Measurements from ENCODE around the gene PODXL. TPM values are rescaled to one million over a fixed set of nuclear protein-coding genes. Genes with fewer than 3 reads are reported as not detected.
A peak's percentile ranks its signal among the peaks of the same experiment; 100 is the strongest.

Gene PODXL
- total RNA-seq, 2 donors from 2014 or later = 41.9 to 46.7 TPM

DNA sequence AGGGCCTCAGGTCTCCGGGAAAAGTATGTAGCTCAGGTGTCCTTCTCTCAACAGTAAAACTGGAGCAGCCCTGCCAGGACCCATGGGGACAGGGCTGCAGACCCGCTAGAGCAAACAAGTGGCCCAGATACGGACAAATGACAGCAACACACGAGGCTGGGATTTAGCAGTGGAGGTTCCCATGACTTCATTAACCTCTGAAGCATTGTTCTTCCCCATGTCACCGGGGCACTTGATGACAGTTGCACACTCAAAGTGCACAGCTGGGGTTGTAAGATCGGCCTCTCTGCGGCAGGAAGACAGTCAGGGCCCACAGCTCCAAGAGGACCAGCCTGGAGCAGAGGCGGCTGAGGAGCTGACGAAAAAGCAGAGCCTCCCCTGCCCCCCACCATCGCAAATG lies 12.5 kb upstream of the PODXL start:
- no peak for DNase-seq (ENCODE audit: low spot score)
- intact Hi-C loops (cut with DNase I) = no loop called here

- no peak for DNase-seq (ENCODE audit: low spot score)
- intact Hi-C loops (cut with DNase I) = no loop called here
Observed at GRCh38 chr7:131568510-131568909, 12.1 kb upstream of the PODXL start.

GRCh38 chr7:131564640-131565039 lies 8.2 kb upstream of the PODXL start:
- intact Hi-C loops (cut with DNase I) = no loop called here
- no peak for DNase-seq (ENCODE audit: low spot score)

GRCh38 chr7:131563918-131564317 lies 7.5 kb upstream of the PODXL start:
- intact Hi-C loops (cut with DNase I) = no loop called here

DNA sequence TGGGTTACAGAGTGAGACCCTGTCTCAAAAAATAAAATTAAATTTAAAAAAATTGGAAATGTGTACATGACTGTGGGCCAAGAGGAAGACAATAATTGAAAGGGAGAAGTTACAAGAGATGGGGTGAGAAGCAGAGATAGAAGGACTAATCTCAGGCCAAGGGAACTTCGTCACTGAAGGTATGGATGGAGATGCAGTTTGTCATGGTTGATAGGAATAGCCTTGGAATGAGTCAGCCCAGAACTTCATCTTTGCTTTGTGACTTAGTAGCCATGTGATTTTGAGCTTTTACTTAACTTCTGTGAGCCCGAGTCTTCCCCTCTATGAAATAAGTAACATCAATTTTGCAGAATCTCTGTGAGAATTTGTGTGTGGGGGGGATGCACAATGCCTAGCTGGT lies 6.5 kb upstream of the PODXL start:
- DNase-seq (ENCODE audit: low spot score) = no peak
- intact Hi-C loops (cut with DNase I) = no loop called here

More at GRCh38 chr7:131563918-131564317, 7.5 kb upstream of the PODXL start:
- no peak for DNase-seq (ENCODE audit: low spot score)

GRCh38 chr7:131560061-131560460 lies 3.6 kb upstream of the PODXL start:
- DNase-seq (ENCODE audit: low spot score) = no peak
- intact Hi-C loops (cut with DNase I) = no loop called here

GRCh38 chr7:131557652-131558385 lies 1.4 kb upstream of the PODXL start:
- no peak for DNase-seq (ENCODE audit: low spot score)
- intact Hi-C loops (cut with DNase I) = no loop called here

GRCh38 chr7:131556909-131557651 lies 652 bp upstream of the PODXL start:
- intact Hi-C loops (cut with DNase I) = no loop called here
- no peak for DNase-seq (ENCODE audit: low spot score)

DNA sequence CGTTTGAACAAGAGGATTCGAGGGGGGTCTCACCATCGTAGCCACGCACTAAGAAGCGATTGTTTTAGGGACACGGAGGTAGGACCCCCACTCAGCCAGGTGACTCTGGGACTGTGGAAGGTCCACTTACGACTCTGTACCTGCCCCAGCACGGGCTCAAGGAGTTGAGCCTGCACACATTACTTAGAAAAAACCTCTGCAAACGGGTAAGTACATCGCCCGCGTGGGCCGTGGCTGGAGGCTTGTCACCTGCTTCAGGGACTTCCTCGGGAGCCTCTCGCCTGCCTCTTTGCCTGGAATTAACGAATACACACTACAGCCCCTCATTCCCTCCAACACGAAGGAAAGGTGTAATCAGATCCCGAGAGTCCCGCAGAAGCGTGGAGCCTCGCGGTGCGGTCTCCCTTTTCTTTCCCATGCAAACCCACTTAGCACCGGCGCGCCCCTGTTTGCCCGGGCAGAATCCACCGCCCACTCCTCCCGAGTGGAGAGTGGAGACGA lies 826 bp downstream of the PODXL start:
- intact Hi-C loops (cut with DNase I) = no loop called here
- no peak for DNase-seq (ENCODE audit: low spot score)

- DNase-seq (ENCODE audit: low spot score) = no peak
- intact Hi-C loops (cut with DNase I) = no loop called here
Observed at GRCh38 chr7:131554880-131555516, 1.4 kb downstream of the PODXL start.

GRCh38 chr7:131553931-131554330 lies 2.5 kb downstream of the PODXL start:
- no peak for DNase-seq (ENCODE audit: low spot score)
- intact Hi-C loops (cut with DNase I) = no loop called here

DNA sequence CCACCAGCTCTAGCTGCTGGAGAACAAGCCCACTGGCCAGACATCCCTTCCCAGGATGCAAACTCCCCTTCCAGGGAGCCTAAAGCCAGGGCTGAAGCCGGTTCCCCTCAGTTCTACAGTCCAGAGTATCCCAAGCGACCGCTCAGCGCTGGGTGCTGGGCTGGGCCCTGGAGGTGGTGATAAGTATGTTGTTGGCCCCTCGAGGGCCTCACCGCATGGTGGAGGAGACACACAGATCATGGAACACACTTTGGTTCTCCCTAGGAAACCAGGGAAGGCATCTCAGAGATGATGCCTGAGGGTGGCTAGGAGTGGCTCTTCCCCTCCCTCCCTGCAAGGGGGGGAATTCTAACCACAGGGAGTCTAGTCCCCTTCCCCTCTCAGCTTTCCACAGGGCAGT lies 4.4 kb downstream of the PODXL start:
- no peak for DNase-seq (ENCODE audit: low spot score)
- intact Hi-C loops (cut with DNase I) = no loop called here

DNA sequence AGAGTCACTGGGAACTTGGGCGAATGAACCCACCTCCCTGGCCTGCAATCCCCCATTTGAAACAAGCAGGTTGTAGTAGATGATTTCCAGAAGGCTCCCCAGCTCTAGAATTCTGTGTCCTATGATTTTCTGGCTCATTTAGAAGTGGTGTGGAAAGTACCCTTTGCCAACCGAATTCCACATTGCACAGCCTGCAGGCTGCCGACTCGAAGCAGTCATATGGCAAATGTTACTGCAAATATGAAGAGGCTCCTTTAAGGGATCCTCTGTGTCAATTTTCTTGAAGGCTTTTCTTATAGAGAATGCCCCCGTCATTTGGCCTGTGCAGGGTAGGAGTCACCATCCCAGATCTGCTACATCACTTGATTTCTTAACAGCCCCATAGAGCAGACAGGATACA lies 5.6 kb downstream of the PODXL start:
- intact Hi-C loops (cut with DNase I) = no loop called here
- no peak for DNase-seq (ENCODE audit: low spot score)

DNA sequence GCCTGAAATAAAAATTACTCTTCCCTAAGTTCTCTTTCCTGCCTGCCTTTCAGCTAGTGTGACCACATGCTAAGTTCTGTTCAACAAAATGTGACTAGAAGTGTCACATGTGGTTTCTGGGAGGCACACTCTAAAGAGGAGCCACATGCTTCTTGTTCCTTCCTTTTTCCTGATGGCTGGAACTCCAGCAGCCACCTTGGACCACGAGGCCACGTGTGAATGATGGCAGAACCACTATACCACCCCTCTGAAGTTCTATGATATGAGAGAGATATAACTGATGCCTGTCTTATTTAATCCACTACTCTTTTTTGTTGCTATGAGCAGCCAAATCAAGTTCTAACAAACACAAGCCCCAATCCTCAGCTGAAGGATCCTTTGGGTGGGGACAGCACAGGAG lies 8.1 kb downstream of the PODXL start:
- no peak for DNase-seq (ENCODE audit: low spot score)
- intact Hi-C loops (cut with DNase I) = no loop called here

DNA sequence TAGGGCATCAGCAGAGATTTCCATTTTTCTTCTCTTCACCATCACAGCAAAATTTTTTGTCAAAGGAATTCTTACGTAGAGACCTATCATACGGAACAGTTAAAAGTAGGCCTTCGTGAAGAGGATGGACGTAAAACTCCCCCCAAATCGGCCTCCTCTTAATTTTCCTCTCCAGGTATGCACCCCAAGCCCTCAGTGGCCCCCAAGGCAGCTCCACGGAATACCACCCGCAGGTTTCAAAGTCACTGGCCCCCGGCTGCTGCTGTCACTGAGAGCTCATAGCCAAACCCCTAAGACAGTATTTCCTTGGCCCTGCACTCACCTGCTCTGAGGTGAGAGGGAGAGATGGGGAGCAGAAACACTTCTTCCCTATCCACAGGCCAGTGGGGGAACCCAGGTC lies 8.8 kb downstream of the PODXL start:
- intact Hi-C loops (cut with DNase I) = no loop called here
- DNase-seq (ENCODE audit: low spot score) = no peak

GRCh38 chr7:131546583-131547141 lies 9.8 kb downstream of the PODXL start:
- intact Hi-C loops (cut with DNase I) = no loop called here
- no peak for DNase-seq (ENCODE audit: low spot score)

GRCh38 chr7:131546126-131546525 lies 10.3 kb downstream of the PODXL start:
- intact Hi-C loops (cut with DNase I) = no loop called here
- no peak for DNase-seq (ENCODE audit: low spot score)

DNA sequence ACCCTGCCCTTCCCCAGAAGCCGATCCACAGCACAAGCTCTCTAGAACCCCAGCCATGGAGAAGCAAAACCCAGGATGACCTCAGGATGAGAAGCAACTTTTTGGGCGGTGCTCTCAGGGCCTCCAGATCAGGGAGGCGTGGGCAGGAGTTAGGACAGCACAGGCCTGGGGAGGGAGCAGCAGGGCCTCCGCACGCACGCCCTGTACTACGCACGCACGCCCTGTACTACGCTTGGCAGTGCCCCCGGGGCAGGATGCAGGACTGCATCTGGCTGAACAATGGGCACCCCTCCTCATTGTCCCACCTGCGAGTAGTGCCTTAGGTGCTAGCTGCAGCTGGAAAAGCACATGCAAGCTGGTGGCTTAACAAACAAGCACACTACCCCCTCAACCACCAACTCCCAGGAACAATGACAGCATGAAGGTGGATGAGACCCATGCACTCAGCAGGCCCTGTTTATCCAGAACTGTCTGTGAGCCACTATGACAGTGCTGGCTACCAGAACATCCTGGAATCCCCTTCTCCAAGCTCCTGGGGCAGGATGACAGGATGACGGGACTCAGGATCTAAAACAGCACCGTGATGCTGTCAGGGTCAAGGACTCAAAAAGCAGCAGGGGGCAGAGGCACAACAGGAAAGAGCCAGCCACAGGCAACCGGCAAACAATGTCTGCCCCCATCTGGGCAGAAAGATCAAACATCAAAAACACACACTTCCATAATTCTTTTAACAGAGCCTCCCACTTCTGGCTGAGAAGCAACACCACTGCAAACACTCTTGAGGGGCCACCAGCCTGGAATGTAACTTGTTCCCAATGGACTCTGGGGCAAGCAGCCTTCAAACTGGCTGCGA lies 11.8 kb downstream of the PODXL start:
- intact Hi-C loops (cut with DNase I) = no loop called here
- peak; percentile 69 for DNase-seq (ENCODE audit: low spot score)

- no peak for DNase-seq (ENCODE audit: low spot score)
- intact Hi-C loops (cut with DNase I) = no loop called here
Observed at GRCh38 chr7:131544021-131544420, 12.4 kb downstream of the PODXL start.
